Panc1 (cell line): Measurements from ENCODE around the gene GNAI1.

Experiments
- POLR2AphosphoS5 ChIP-seq: IDR thresholded peaks from 2 replicates; pipeline ENCODE4 v1.6.1; 2012; ENCODE audit warnings: mild to moderate bottlenecking, low read depth, low read length, moderate library complexity
- TCF7L2 ChIP-seq: IDR thresholded peaks from 2 replicates; pipeline ENCODE4 v1.6.1; 2011; ENCODE audit warnings: mild to moderate bottlenecking, low read depth, low read length, inconsistent platforms
- TF ChIP-seq, protein P1 (sequence below): fragments of 450-650 bp; IDR thresholded peaks from 2 replicates; pipeline ENCODE4 v1.5.1; 2017; ENCODE audit warnings: mild to moderate bottlenecking
- TF ChIP-seq, protein P2 (sequence below), 2 experiments: IDR thresholded peaks; 2 replicates each; pipeline ENCODE4 v1.6.1; 2011 to 2012; ENCODE audit warnings: low read depth in 2 of 2, control low read depth in 1 of 2, low read length in 1 of 2, mild to moderate bottlenecking in 1 of 2, moderate library complexity in 1 of 2; ENCODE audit not compliant: insufficient read depth in 1 of 2

- TF ChIP-seq, protein P1, sequence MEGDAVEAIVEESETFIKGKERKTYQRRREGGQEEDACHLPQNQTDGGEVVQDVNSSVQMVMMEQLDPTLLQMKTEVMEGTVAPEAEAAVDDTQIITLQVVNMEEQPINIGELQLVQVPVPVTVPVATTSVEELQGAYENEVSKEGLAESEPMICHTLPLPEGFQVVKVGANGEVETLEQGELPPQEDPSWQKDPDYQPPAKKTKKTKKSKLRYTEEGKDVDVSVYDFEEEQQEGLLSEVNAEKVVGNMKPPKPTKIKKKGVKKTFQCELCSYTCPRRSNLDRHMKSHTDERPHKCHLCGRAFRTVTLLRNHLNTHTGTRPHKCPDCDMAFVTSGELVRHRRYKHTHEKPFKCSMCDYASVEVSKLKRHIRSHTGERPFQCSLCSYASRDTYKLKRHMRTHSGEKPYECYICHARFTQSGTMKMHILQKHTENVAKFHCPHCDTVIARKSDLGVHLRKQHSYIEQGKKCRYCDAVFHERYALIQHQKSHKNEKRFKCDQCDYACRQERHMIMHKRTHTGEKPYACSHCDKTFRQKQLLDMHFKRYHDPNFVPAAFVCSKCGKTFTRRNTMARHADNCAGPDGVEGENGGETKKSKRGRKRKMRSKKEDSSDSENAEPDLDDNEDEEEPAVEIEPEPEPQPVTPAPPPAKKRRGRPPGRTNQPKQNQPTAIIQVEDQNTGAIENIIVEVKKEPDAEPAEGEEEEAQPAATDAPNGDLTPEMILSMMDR: no peak
- TF ChIP-seq POLR2AphosphoS5: no peak
- no peak for TF ChIP-seq TCF7L2
- TF ChIP-seq, protein P2, sequence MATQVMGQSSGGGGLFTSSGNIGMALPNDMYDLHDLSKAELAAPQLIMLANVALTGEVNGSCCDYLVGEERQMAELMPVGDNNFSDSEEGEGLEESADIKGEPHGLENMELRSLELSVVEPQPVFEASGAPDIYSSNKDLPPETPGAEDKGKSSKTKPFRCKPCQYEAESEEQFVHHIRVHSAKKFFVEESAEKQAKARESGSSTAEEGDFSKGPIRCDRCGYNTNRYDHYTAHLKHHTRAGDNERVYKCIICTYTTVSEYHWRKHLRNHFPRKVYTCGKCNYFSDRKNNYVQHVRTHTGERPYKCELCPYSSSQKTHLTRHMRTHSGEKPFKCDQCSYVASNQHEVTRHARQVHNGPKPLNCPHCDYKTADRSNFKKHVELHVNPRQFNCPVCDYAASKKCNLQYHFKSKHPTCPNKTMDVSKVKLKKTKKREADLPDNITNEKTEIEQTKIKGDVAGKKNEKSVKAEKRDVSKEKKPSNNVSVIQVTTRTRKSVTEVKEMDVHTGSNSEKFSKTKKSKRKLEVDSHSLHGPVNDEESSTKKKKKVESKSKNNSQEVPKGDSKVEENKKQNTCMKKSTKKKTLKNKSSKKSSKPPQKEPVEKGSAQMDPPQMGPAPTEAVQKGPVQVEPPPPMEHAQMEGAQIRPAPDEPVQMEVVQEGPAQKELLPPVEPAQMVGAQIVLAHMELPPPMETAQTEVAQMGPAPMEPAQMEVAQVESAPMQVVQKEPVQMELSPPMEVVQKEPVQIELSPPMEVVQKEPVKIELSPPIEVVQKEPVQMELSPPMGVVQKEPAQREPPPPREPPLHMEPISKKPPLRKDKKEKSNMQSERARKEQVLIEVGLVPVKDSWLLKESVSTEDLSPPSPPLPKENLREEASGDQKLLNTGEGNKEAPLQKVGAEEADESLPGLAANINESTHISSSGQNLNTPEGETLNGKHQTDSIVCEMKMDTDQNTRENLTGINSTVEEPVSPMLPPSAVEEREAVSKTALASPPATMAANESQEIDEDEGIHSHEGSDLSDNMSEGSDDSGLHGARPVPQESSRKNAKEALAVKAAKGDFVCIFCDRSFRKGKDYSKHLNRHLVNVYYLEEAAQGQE (IDR thresholded peaks at IDR 0.05; ENCODE audit: insufficient read depth in 1 of 2, low read depth in 2 of 2, low read length in 1 of 2): no peak
Observed at GRCh38 chr7:80253653-80254052, 119.0 kb downstream of the GNAI1 start.
